Omental fat pad (tissue), 4 donors: Measurements from ENCODE around the gene TBXAS1. TPM values are rescaled to one million over a fixed set of nuclear protein-coding genes. Genes with fewer than 3 reads are reported as not detected.
"Not testable (repeated sequence)": the region's sequence is repeated elsewhere in the genome, so short reads cannot be mapped to it uniquely, and the experiment has no call there.

Source experiments
- ATAC-seq: fragments of 150-250 bp; one replicate; pipeline ENCODE4 v1.9.1; 2016; ENCODE audit warnings: mild to moderate bottlenecking, moderate library complexity; ENCODE audit not compliant: low FRiP score
- DNase-seq: peaks from one replicate; pipeline ENCODE4 v3.0.0-alpha.2; 2019; ENCODE audit warnings: low spot score
- total RNA-seq, 4 donors: library from RNA; depleted of rRNA; stranded (reverse); fragments of >200 nt; gene quantifications; one replicate each; pipeline ENCODE4 v1.1.0, GENCODE V29; 2016
- TF ChIP-seq, protein P1 (sequence below), 3 donors: fragments of 450-650 bp; IDR thresholded peaks; one replicate each; pipeline ENCODE4 v1.5.1; 2016 to 2017; ENCODE audit warnings: antibody characterized with exemption in 3 of 3, mild to moderate bottlenecking in 3 of 3, moderate library complexity in 2 of 3

Gene TBXAS1
- total RNA-seq, 4 donors from 2014 or later: 22.2 to 63.4 (median 48.6) TPM

GRCh38 chr7:139923090-139923489 is 94.0 kb downstream of the TBXAS1 start:
- no peak for ATAC-seq
- DNase-seq: no peak
- TF ChIP-seq, protein P1, sequence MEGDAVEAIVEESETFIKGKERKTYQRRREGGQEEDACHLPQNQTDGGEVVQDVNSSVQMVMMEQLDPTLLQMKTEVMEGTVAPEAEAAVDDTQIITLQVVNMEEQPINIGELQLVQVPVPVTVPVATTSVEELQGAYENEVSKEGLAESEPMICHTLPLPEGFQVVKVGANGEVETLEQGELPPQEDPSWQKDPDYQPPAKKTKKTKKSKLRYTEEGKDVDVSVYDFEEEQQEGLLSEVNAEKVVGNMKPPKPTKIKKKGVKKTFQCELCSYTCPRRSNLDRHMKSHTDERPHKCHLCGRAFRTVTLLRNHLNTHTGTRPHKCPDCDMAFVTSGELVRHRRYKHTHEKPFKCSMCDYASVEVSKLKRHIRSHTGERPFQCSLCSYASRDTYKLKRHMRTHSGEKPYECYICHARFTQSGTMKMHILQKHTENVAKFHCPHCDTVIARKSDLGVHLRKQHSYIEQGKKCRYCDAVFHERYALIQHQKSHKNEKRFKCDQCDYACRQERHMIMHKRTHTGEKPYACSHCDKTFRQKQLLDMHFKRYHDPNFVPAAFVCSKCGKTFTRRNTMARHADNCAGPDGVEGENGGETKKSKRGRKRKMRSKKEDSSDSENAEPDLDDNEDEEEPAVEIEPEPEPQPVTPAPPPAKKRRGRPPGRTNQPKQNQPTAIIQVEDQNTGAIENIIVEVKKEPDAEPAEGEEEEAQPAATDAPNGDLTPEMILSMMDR (IDR thresholded peaks at IDR 0.05): no peak

GRCh38 chr7:139924461-139924860 is 95.4 kb downstream of the TBXAS1 start:
- TF ChIP-seq, protein P1 (IDR thresholded peaks at IDR 0.05): no peak
- DNase-seq (no peak), ATAC-seq (no peak)

GRCh38 chr7:139929221-139929620 is 100.2 kb downstream of the TBXAS1 start:
- not testable (repeated sequence) for DNase-seq, ATAC-seq

GRCh38 chr7:139930286-139930965 is 101.4 kb downstream of the TBXAS1 start:
- TF ChIP-seq, protein P1 (IDR thresholded peaks at IDR 0.05): no peak
- DNase-seq (no peak), ATAC-seq (no peak)

DNA sequence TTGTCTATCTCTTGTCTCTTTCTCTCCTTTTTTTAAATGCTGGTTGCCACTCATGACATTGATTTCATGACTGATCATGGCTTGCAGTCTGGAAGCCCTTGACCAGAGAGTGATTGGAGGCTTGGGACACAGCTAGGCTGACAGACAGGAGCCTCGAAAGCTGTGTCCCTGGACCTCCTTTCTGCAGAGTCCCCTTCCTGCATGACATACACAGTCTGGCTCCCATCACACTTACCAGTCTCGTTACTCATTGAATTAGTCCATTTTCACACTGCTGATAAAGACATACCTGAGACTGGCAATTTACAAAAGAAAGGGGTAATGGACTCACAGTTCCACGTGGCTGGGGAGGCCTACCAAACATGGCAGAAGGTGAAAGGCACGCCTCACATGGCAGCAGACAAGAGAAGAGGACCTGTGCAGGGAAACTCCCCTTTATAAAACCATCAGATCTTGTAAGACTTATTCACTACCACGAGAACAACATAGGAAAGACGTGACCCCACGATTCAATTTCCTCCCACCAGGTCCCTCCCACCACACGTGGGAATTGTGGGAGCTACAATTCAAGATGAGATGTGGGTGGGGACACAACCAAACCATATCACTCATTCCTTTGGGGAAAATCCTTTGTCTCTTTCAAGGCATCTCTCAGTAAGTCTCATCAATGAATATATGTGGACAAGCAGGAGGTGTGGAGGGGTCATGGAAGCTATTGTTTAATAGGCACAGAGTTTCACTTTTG is 102.3 kb downstream of the TBXAS1 start:
- no peak for ATAC-seq
- no peak for DNase-seq
- TF ChIP-seq, protein P1 (IDR thresholded peaks at IDR 0.05): no peak

DNA sequence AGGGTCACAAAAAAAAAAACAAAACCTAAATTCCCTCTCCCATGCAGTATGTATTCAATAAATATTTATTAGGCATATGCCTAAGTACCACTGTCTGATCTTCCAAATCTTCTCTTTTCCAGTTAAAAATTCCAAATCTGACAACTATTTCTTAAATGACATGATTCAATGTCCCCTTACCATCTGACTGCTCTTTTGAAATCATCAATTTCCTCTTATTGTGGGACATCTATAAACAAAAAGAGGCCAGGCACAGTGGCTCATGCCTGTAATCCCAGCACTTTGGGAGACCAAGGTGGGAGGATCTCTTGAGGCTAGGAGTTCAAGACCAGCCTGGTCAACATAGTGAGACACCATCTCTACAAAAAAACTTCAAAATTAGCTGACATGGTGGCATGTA is 103.5 kb downstream of the TBXAS1 start:
- ATAC-seq (no peak), DNase-seq (no peak)
- TF ChIP-seq, protein P1 (IDR thresholded peaks at IDR 0.05): no peak

DNA sequence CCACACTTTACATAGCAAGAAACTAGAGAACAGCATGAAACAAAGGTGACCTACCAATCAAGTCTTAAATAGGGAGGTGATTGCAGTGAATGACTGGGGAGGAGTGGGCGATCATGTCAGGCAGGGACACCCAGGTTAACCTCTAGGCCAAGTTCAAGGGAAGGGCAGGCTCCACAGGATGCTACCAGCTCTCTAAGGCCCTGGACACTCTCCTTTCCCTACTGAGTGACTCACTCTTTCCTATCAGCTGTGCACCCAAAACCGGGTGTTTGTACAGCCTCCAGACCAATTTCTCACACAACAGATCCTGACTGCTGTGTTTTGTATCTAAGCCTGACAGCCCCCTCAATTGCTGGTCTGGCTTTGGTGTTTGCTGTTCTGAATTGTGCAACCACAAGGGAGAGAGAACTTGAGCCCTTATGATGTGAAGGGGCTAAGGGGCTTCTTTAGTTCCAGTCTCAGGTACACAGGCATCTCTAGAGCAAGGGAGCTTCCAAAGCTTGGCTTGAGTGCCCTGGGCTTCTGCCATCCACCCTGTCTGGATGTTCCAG is 107.8 kb downstream of the TBXAS1 start:
- ATAC-seq: no peak
- TF ChIP-seq, protein P1 (IDR thresholded peaks at IDR 0.05): no peak
- DNase-seq: no peak
